ENCODE results near the gene TLE3.

The TLE3 gene

GRCh38 chr15:70046679-70047369 is 50.9 kb downstream of the TLE3 start:
- DNase-seq, result no peak

DNA sequence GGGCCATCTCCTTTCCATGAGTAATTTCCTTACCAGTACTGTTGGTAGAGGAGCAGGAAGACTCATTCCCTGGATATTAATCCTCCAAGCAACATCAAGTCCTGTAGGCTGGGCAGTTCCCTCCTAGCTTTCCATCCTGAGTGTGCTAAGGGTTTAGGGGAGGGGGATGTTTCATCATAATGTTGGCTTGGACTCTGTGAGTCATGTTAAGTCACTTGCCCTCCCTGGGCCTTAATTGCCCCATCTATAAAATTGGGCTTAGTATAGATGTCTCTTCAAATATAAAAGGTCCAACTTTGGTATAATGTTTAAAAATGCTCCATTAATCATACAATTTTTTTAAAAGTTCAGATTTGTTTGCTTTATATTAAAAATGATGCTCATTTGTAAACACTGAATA is 52.7 kb downstream of the TLE3 start:
- DNase-seq, result no peak

- no peak for DNase-seq
These were observed 53.5 kb downstream of the TLE3 start for GRCh38 chr15:70044168-70044567.

DNA sequence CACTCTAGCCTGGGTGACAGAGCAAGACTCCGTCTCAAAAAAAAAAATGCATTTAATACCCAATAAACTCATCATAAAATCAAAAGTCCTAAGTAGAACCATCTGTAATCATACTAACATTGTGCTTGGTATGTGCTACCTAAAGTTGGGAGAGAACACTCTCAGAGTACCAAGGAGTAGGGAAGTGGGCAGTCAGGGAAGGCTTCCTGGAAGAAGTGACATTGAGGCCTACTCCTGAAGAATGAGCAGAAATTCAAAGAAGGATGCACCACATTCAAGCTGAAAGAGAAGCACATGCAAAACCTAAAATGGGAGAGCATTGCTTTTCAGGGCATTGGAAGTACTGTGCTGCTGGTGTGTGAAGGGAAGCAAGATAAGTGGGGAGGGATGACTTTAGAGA is 54.1 kb downstream of the TLE3 start:
- DNase-seq, result no peak

GRCh38 chr15:70042553-70043214 is 55.0 kb downstream of the TLE3 start:
- DNase-seq, result no peak

DNA sequence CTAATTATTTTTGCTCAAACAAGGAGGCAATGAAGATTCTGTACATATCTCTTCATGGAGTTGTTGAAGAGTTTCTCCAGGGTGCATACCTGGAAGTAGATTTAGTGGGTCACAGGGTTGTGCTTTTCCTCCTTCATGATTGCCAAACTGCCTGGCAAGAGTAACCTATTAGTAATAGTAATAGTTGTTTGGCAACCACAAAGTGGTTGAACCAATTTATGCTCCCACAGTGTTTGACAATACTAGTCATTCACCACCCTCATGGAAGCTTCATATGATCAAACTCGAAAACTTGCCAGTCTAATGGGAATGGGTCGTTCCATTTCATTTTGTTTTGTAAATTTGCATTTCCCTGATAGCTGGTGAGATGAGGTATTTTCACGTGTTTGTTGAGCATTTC is 57.8 kb downstream of the TLE3 start:
- no peak for DNase-seq

GRCh38 chr15:70038730-70039392 is 58.9 kb downstream of the TLE3 start:
- no peak for DNase-seq

DNA sequence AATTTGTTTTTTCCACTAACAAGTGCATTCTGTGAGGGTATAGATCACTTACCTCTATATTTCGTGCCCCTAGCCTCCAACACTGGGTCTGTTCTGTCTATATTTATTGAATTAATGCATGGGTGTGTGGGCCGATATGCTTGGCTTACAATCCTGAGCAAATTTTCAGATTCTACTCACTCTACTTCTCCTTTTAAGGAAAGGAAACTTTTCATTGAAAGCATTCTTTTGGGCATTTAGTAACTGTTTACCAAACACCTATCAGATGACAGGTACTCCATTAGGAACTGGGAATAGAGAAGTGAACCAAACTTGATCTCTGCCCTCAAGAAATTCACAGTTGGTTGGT is 60.5 kb downstream of the TLE3 start:
- no peak for DNase-seq

DNA sequence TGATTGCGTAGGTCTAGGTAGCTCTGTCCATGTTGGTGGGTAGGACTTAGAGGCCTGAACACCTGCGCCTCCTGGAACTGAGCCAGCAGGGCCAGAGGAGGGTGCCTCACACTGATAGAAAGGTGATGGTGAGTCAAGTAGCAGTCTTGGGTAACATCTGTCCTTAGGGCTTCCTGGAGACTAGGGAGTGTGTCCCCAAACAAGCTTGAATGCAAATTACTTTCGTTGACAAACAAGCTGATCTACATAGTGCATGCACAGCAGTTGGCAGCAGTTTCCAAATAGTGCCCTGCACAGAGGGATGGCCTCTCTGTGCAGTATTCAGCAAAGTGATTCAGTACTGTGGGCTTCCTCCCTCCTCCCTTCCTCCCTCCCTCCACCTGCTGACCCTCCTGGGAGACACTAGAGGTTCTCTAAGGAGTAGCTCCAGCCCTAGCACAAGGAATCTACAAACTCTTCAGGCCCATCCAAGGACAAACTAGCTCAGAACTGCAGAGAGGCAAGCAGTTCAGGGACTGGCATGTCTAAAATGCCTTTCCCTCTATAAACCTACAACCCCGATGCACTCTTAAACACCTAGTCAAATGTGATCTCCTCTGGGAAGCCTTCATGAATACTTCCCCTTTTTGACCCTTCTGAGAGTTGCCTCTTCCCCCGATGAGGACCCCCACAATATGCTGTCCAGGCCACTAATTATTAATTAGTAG is 61.0 kb downstream of the TLE3 start:
- no peak for DNase-seq

DNA sequence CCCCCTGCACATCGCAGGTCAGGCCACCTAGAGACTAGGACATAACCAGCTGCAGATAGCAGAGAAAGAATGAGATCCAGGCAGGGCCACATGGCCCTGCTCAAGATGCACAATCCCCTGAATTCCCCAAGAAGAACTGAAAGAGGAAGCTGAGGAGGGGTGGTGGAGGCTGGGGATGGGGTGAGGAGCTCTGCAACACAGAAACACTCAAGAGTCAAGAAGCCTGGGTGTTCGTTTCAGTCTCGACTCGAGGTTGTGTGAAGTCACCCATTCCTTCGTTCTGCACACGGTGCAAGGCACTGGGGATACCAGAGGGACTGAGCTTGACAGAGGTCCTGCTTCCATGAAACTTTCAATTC is 62.0 kb downstream of the TLE3 start:
- no peak for DNase-seq

- DNase-seq, result no peak
These were observed 62.5 kb downstream of the TLE3 start for GRCh38 chr15:70035051-70035718.

DNA sequence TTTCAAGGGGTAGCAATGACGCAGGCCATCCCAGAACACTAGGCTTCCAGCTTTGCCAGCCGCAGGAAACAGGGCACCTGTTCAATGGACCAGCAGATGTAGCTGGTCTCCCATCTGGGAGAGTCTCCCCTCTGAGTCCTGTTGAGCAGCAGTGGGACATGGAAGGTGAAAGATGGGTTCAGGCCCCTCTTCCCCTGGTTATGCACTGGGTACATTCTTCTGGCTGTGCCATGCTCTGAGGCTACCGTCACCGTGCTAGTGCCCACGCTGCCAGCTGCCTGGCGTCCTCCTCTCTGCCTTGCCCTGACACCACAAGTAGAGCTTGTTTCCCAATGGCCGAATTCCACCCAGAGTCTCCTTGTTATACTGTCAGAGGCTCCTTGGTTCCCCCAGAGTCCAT is 63.1 kb downstream of the TLE3 start:
- DNase-seq, result no peak

DNA sequence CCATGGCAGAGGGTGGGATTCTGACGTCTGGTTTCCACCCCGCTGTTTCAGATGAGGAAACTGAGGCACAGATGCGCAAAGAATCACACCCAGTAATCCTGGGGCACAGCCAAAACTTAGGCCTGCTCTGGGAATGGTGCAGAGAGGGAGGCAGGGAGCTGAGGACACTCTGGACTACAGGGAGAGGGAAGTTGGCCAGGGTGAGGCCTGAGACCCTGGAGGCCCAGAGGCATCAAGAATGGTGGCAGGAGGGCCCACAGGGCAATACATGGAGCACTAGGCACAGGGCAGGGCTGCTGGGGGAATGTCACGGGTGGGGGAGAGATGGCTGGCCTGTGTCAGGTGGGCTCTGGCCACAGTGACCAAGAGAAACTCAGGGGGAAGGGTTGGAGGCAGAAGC is 63.6 kb downstream of the TLE3 start:
- DNase-seq, result no peak

GRCh38 chr15:70033529-70034140 is 64.1 kb downstream of the TLE3 start:
- no peak for DNase-seq

- no peak for DNase-seq
These were observed 64.6 kb downstream of the TLE3 start for GRCh38 chr15:70033109-70033508.

DNA sequence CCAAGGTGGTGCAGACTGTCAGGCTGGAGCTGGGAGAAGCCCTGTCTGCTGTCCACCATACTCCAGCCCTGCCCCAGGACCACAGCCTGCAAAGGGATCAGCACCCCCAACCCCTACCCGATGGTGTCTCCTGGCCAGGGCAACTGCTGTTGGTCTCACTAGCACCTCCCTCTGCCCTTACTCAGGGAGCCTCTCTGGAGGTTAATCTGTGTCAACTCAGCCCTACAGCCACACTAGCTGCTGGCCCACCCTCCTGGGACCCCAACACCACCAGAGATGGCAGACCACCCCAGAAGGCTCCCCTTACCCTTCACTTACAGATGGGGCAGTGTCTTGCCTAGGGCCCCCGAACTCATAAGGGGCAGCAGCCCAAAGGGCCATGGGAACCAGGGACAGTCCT is 65.2 kb downstream of the TLE3 start:
- no peak for DNase-seq

DNA sequence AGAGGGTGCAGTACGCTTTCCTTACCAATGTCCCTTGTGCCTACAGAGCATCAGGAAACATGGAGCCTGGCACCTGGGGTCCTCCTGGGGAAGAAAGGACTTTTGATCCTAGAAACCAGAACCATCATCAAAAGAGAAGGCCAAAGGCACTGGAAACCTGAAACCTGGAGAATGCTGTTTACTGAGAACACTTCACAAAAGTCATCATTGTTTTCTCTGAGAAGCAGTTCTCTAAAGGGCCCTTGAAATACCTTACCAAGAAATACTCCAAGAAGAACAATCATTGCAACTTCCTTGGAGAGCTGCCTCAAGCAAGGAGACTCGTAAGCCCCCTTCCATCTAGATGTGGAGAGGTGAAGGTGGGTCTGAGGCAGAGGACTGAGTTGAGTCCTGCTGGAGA is 66.0 kb downstream of the TLE3 start:
- DNase-seq, result no peak

- DNase-seq, result no peak
These were observed 66.5 kb downstream of the TLE3 start for GRCh38 chr15:70031261-70031660.

GRCh38 chr15:70030851-70031250 is 66.9 kb downstream of the TLE3 start:
- no peak for DNase-seq

DNA sequence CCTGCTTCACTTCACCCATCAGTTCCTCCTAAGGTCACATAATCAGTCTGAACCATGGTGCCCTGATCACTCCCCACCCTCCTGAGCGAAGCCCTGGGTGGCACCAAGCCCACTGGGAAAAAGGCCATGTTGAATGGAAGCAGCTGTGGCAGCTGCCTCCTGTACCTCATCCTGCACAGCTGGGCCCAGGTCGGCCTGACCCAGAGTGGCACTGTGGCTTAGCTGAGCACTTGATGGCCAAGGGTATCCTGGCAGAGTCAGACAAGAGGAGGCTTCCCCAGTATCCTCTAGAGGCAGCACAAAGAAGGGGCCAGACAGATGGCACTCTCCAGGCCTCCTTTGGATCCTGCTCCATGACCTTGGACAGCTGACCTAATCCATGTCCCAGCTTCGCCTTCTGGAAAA is 68.4 kb downstream of the TLE3 start:
- no peak for DNase-seq

DNA sequence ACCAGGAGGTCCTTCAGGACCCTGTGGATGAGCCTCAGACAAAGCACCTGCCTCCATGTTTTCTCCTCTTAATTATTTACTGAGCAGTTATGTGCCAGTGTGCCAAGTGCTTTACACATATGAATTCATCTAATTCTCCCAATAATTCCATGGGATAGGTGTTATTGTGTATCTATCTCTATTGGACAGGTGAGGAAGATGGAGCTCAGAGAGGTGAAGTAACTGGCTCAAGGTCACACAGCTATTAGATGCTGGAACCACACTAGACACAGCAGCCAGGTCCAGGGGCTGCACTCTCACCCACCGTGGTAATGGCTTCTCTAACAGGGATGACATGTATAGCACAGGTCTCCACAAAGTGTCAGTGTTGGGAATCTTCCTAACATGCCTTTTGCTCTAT is 70.2 kb downstream of the TLE3 start:
- no peak for DNase-seq

DNA sequence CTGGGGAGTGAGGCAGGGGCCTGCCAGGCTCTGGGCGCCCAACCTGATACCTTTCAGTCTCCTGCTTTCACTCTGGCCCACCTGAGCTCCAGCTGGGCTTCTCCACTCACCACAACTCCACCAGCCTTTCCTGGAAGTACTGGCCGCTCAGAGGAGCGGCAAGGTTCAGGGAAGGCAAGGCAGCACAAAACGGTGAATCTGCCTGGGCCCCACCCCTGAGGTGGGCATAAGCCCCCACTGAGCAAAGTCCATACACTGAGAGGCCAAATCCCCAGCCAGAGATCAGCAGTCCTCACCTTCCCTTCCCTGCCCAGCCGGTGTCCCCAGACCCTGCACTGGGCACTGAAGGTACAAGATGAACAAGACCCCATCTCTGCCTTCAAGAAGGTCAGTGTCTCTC is 70.7 kb downstream of the TLE3 start:
- DNase-seq, result no peak

Measured in 8988T (cell line).